Measurements from ENCODE around the gene SHANK3.

The SHANK3 gene

GRCh38 chr22:50670513-50670912, 2.1 kb upstream of the SHANK3 start:
- Mint-ChIP-seq H3K4me1 (ENCODE audit: low read depth) (peaks cover 2% of the 10 kb centered on the region), H3K27ac (no peak overlapping the region), H3K9me3 (no peaks in the 10 kb centered on the region), H3K36me3 (ENCODE audit: low read depth) (no peaks in the 10 kb centered on the region), H3K27me3 (ENCODE audit: low read depth) (peaks cover 44% of the 10 kb centered on the region), H3K4me3 (no peak overlapping the region)
- DNase-seq (ENCODE audit: low spot score) = no peak

- H3K27me3 Mint-ChIP-seq (ENCODE audit: low read depth) = peaks cover 49% of the 10 kb centered on the region
- DNase-seq (ENCODE audit: low spot score) = no peak
- no peak overlapping the region for H3K4me3 Mint-ChIP-seq
- no peaks in the 10 kb centered on the region for H3K36me3 Mint-ChIP-seq (ENCODE audit: low read depth)
- H3K4me1 Mint-ChIP-seq (ENCODE audit: low read depth) = peaks cover 2% of the 10 kb centered on the region
- H3K9me3 Mint-ChIP-seq = no peaks in the 10 kb centered on the region
- no peak overlapping the region for H3K27ac Mint-ChIP-seq
Measured at GRCh38 chr22:50670914-50671538, 1.6 kb upstream of the SHANK3 start.

DNA sequence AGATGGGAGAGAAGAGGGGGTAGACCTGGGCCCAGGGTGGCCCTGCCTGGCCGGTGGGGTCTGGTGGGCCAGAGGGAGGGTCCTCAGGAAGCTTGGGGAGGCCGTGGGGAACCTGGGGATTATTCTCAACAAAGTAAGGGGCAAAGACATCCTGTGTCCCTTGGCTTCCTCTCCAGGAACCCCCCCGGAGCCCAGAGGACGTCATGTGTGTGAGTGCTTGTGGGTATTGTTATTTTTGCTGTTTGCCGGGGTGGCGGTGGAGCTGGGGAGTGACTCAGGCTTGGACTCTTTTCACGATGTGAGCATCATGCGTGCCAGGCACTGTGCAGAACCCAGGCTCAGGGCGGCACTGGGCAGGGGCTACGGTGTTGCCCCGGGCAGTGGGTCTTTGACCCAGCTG, 982 bp upstream of the SHANK3 start:
- H3K36me3 Mint-ChIP-seq (ENCODE audit: low read depth) = no peaks in the 10 kb centered on the region
- no peak overlapping the region for H3K4me3 Mint-ChIP-seq
- H3K27ac Mint-ChIP-seq = no peak overlapping the region
- H3K4me1 Mint-ChIP-seq (ENCODE audit: low read depth) = peaks cover 2% of the 10 kb centered on the region
- H3K9me3 Mint-ChIP-seq = no peaks in the 10 kb centered on the region
- DNase-seq (ENCODE audit: low spot score) = no peak
- H3K27me3 Mint-ChIP-seq (ENCODE audit: low read depth) = peaks cover 53% of the 10 kb centered on the region

GRCh38 chr22:50672041-50672440, 582 bp upstream of the SHANK3 start:
- DNase-seq (ENCODE audit: low spot score) = no peak
- Mint-ChIP-seq H3K27ac (no peak overlapping the region), H3K9me3 (no peaks in the 10 kb centered on the region), H3K27me3 (ENCODE audit: low read depth) (peaks cover 53% of the 10 kb centered on the region), H3K36me3 (ENCODE audit: low read depth) (no peaks in the 10 kb centered on the region), H3K4me3 (no peak overlapping the region), H3K4me1 (ENCODE audit: low read depth) (peaks cover 2% of the 10 kb centered on the region)

DNA sequence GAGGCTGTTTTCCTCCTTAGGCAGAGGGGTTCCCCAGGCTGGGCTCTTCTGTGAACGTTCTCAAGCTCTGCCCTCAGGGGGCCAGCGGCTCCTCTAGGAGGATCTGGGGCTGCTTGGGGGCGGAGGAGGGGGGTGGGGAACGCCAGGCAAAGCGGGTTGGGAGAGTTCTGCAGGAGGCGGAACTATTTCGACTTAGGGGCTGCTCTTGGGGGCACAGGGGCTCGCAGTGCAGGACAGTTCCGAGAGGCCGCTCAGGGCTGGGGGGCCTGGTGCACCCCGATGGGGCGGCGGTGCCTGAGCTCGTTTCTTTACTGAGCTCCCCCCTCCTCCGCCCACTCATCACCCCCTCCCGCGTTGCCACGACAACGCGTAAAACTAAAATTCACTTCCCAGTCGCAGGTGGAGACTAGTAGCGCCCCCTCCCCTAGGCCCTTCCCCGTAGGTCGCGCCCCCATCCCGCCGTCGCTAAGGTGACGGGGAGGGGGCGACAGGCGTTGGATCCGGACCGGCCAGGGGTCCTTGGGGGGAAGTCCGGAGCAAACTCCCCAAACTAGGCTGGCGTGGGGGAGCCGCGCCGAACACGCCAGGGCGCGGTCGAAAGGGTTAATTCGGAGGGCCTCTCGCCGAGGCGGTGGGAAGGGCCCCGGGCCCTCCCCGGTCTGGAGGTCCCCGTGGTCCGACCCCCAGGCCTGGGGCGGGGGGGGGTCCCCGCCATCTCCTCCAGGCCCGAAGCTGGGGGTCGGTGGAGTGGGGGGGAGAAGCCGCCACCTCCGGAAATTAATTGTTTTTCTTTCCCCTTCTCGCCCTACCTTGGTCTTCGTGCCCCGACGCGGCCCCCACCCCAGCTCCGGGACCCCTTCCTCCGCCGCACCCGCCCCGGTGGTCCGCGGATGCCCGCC, 857 bp downstream of the SHANK3 start:
- Mint-ChIP-seq H3K4me3 (no peak overlapping the region), H3K4me1 (ENCODE audit: low read depth) (peaks cover 2% of the 10 kb centered on the region), H3K9me3 (no peaks in the 10 kb centered on the region), H3K27ac (no peak overlapping the region), H3K36me3 (ENCODE audit: low read depth) (no peaks in the 10 kb centered on the region), H3K27me3 (ENCODE audit: low read depth) (peaks cover 46% of the 10 kb centered on the region)
- no peak for DNase-seq (ENCODE audit: low spot score)

DNA sequence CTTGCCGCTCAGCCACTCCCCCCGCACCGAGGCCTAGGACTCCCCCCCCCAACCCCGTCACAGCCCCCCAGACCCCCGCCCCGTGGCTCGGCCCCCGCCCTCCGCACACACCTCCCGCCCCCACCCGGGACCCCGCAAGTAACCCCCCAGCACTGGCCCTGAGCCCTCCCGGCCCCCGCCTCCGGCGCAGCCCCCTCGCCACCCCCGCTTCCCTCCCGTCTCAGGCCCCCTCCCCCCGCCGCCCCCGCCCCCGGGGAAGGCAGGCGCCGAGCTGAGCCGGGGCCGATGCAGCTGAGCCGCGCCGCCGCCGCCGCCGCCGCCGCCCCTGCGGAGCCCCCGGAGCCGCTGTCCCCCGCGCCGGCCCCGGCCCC, 1.5 kb downstream of the SHANK3 start:
- Mint-ChIP-seq H3K4me3 (no peak overlapping the region), H3K4me1 (ENCODE audit: low read depth) (peaks cover 2% of the 10 kb centered on the region), H3K9me3 (no peaks in the 10 kb centered on the region), H3K36me3 (ENCODE audit: low read depth) (no peaks in the 10 kb centered on the region), H3K27me3 (ENCODE audit: low read depth) (peaks cover 46% of the 10 kb centered on the region), H3K27ac (no peak overlapping the region)
- DNase-seq (ENCODE audit: low spot score) = no peak

GRCh38 chr22:50674606-50675552, 2.3 kb downstream of the SHANK3 start:
- Mint-ChIP-seq H3K4me3 (peak overlapping the region; percentile 18), H3K36me3 (ENCODE audit: low read depth) (no peaks in the 10 kb centered on the region)
- no peak for DNase-seq (ENCODE audit: low spot score)

GRCh38 chr22:50675553-50676179, 3.0 kb downstream of the SHANK3 start:
- peaks cover 2% of the 10 kb centered on the region for H3K4me1 Mint-ChIP-seq (ENCODE audit: low read depth)
- H3K4me3 Mint-ChIP-seq = peak overlapping the region; percentile 18
- H3K36me3 Mint-ChIP-seq (ENCODE audit: low read depth) = no peaks in the 10 kb centered on the region
- no peaks in the 10 kb centered on the region for H3K9me3 Mint-ChIP-seq
- H3K27me3 Mint-ChIP-seq (ENCODE audit: low read depth) = peaks cover 42% of the 10 kb centered on the region
- DNase-seq (ENCODE audit: low spot score) = no peak
- no peak overlapping the region for H3K27ac Mint-ChIP-seq

More at GRCh38 chr22:50674606-50675552, 2.3 kb downstream of the SHANK3 start:
- H3K27me3 Mint-ChIP-seq (ENCODE audit: low read depth) = peaks cover 46% of the 10 kb centered on the region
- H3K4me1 Mint-ChIP-seq (ENCODE audit: low read depth) = peaks cover 2% of the 10 kb centered on the region
- H3K27ac Mint-ChIP-seq = no peak overlapping the region
- no peaks in the 10 kb centered on the region for H3K9me3 Mint-ChIP-seq

DNA sequence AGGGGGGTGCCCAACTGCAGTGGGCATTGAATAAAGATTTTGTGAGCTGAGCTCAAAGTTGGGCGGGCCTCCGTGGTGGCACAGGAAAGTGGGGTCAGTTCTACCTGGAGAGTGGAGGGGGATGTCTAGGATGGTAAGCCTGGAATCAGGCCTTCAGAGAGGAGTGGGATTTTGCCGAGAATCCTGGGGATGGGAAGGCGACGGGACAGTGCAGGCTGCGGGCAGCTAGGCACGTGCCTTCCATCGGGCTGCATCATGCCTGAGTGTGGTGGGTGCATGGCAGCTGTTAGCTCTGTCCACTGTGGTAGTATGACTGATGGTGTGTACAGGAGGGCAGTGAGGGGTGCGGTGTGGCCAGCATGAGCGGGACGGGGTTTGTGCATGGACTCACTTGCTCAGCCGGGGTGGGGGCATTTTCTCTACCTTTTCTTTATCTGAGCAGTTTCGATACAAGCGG, 3.6 kb downstream of the SHANK3 start:
- Mint-ChIP-seq H3K4me3 (no peak overlapping the region), H3K9me3 (no peaks in the 10 kb centered on the region), H3K27me3 (ENCODE audit: low read depth) (peaks cover 37% of the 10 kb centered on the region), H3K4me1 (ENCODE audit: low read depth) (peaks cover 2% of the 10 kb centered on the region), H3K27ac (no peak overlapping the region), H3K36me3 (ENCODE audit: low read depth) (no peaks in the 10 kb centered on the region)
- DNase-seq (ENCODE audit: low spot score) = no peak

DNA sequence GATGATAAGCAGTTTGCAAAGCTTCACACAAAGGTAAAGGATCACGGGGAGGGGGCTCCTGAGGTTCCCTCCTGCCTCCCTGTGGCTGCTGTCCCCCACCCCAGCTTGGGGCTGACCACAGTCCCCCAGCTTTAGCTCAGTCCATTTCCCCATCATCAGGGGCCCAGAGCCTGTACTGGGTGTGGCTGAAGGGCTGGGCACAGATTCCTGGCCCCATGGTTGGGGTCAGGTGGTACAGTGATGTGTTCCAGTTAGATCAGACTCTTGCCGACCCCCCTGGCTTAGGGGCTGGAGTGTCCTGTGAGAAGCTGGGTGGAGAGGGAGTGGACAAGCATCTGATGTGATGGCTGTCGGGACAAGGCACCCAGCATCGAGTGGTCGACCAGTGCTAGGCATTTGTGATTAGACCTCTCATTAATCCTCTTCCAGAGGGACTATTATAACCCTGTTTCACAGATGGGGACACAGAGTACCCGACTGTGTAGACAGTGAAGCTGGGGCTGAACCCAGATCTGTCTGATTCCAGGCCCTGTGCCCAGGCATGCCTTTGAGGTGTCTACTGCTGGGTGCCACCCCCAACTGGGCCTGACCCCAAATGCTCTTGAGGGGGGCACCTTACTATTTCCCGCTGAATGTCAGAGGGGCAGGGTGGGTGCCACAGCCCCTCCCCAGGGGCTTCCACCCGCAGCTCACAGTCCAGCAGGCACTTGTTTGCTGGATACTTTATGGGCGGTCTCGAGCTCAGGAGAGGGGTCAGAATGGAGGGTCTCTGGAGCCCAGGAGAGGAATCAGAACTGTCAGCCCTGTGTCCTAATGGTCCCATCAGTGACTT, 4.3 kb downstream of the SHANK3 start:
- Mint-ChIP-seq H3K36me3 (ENCODE audit: low read depth) (no peaks in the 10 kb centered on the region), H3K4me3 (no peak overlapping the region), H3K27ac (no peak overlapping the region), H3K27me3 (ENCODE audit: low read depth) (peaks cover 31% of the 10 kb centered on the region), H3K4me1 (ENCODE audit: low read depth) (peaks cover 2% of the 10 kb centered on the region), H3K9me3 (no peaks in the 10 kb centered on the region)
- no peak for DNase-seq (ENCODE audit: low spot score)

DNA sequence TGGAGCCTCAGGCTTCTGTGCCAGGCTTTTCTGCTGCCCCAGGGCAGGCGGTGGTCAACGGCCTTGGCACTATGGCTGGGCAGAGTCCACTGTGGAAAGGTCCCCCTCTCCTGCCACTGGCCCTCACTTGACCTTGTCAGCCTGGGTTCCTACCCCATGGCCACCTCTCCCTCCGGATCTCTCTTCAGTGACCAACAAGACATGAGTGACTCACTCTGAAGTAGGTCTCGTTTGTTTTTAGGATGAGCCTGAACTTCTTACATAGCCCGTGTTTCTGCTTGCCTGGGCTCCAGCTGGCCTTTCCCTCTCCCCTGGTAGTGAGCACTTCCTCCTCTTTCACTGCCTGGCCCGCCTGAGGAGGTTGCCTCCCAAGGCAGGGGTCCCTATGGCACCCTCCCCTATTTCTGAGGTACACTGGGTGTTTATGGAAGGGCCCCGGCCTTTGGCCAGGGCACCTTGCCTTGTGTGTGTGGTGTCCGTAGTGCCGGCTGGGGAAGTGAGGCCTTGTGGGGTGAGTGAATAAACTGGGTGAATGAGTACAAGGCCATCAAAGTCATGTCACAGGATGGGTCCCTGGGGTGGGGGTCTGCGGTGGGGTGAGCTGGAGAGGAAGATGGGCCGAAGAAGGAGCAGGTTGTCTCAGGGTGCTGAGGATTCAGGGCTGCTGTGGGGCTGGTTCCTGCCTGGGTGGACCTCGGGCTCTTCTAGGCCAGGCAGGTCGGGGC, 5.0 kb downstream of the SHANK3 start:
- no peak overlapping the region for H3K27ac Mint-ChIP-seq
- peaks cover 2% of the 10 kb centered on the region for H3K4me1 Mint-ChIP-seq (ENCODE audit: low read depth)
- H3K4me3 Mint-ChIP-seq = no peak overlapping the region
- H3K36me3 Mint-ChIP-seq (ENCODE audit: low read depth) = no peaks in the 10 kb centered on the region
- DNase-seq (ENCODE audit: low spot score) = no peak
- H3K9me3 Mint-ChIP-seq = peaks cover under 1% of the 10 kb centered on the region
- peaks cover 25% of the 10 kb centered on the region for H3K27me3 Mint-ChIP-seq (ENCODE audit: low read depth)

DNA sequence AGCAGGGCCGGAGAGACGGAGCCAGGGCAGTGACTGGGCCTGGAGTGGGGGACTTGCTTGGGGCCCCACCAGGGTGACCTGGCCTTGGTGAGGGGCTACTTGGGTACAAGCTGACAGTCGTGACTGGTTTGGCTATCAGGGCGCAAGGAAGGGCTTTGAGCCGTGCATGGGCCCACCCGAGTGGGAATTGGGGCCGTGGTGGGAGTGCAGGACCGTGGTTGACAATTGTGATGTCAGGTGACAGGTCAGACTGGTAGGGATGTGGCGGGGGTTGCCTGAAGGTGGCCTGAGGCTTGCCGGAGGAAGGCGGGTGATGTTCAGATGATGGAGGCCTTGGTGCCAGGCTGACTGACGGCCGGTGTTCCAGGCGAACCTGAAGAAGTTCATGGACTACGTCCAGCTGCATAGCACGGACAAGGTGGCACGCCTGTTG, 5.6 kb downstream of the SHANK3 start:
- peaks cover 19% of the 10 kb centered on the region for H3K27me3 Mint-ChIP-seq (ENCODE audit: low read depth)
- no peak for DNase-seq (ENCODE audit: low spot score)
- no peaks in the 10 kb centered on the region for H3K4me1 Mint-ChIP-seq (ENCODE audit: low read depth)
- H3K9me3 Mint-ChIP-seq = peaks cover 6% of the 10 kb centered on the region
- H3K36me3 Mint-ChIP-seq (ENCODE audit: low read depth) = no peaks in the 10 kb centered on the region
- H3K27ac Mint-ChIP-seq = no peak overlapping the region
- H3K4me3 Mint-ChIP-seq = no peak overlapping the region
